ENCODE data around the gene C9orf152.
"Not testable (repeated sequence)": the region's sequence is repeated elsewhere in the genome, so short reads cannot be mapped to it uniquely, and the experiment has no call there.

C9orf152 gene

DNA sequence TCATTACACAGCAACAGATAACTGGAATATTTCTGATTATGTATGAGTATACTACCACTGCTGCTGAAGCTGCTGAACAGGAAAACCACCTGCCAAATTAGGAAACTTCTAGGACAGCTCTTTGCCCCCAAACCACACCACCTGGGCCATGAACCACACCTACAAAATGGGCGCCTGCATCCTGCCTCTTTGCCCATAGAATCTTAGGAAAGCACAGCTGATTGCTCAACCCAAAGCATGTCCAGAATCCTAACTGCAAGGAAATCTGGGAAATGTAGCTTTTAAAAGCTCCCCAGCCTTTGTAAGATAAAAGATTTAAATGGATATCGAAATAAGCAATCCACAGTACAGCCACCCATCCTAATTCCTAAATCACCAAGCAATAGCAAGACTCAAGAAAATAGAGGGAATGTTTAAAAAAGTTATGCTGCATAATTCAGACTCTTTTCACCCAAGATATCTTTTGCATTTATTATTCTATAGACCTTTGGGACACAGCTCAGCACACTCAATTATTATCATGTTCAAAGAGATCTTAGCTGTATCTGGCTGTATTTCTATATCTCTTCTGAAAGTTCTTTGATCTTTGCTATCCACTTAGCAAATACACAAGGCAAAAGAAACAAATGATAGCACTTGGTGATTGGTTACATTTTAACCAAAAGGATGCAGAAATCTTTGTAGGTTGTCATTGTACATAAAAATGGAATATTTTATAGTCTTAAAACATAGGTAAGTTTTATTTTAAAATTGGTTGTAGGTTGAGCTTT, 6.8 kb upstream of the C9orf152 start:
- DNase-seq (ENCODE audit: low read depth) = no peak

DNA sequence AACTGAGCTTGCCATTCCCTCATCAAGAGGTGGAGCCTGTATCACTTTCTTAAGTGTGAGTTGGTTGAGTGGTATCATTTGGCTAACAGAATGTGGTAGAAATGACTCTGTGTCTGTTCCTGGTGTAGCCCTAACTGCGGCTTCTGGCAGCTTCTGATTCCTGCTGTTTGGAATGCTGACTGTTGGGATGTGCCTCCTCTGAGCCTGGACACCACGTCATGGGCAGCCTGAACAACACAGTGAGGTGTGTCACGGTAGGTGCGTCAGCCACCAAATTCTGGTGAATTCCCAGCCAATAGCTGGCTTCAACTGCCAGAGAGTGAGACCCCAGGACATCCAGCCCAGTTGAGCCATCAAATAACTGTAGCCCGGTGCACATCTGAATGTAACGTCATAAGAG, 6.1 kb upstream of the C9orf152 start:
- no peak for DNase-seq (ENCODE audit: low read depth)

DNA sequence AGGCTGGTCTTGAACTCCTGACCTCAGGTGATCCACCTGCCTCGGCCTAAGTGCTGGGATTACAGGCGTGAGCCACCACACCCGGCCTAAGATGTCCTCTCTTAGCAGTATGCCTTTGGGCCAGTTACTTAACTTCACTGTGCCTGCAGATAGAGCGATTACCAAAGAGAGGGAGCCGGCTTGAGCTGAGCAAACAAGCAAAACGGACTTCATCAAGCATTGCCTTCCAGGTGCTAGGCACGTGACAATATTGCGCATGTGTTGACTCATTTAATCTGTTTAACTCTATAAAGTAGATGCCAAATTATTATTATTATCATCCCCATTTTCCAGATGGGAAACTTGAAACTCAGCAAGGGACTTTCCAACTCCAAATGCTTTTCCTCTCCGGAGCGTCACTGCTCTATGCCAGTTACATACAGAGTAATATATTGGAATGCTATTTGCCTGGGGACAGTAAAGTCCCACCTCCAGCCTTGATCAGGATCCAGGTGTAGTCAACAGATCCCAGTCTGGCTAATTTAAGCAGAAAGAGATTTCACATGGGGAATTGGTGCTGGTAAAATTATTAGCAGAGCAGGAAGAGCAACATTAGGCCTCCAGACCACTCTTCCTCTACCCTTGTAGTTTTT, 5.6 kb upstream of the C9orf152 start:
- DNase-seq (ENCODE audit: low read depth) = no peak

DNA sequence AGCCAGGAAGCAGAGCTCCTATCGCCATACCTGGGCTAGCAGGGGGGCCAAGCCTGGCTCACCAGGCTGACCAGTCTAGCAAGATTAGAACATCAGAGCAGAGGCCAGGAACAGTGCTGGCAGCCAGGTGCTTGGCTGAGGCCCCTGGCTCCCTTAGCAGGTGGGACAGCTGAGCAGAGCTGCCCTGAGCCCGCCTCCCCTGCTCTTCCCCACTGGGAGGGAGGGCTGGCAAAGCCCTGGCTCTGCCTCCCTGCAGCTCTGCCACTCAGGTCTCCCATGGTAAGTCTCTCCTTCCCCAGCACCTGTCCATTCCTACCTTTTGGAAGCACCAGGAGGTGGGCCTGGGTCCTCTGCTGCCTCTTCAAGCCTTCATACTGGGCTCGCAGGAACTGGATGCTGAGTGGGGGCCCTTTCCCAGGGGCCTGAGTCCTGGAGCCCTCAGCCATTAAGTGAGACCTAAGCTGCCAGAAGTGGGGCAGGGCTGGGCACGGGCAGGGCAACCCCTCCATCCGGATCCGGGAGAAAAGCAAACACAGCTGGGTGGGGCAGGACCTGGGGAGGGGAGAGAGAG, 803 bp downstream of the C9orf152 start:
- DNase-seq (ENCODE audit: low read depth) = no peak

DNA sequence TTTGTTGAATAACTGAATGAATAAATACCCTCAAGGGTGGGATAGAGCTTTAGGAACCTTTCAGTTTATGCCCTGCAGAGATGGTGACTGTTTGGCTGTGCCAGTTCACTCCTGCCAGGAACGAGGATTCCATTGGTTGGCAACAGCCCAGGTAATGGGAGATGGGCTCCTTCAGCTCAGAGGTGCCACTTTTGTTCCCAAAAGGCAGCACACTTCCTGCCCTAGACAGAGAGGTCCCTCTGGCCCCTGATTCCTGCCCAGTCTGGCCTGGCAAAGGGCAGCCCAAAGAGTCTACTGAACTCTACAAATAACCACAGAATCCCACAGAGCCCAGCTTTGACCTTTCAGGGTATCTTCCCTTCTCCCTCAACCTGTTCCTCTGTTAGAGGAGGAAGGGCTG, 1.6 kb downstream of the C9orf152 start:
- DNase-seq (ENCODE audit: low read depth) = no peak

DNA sequence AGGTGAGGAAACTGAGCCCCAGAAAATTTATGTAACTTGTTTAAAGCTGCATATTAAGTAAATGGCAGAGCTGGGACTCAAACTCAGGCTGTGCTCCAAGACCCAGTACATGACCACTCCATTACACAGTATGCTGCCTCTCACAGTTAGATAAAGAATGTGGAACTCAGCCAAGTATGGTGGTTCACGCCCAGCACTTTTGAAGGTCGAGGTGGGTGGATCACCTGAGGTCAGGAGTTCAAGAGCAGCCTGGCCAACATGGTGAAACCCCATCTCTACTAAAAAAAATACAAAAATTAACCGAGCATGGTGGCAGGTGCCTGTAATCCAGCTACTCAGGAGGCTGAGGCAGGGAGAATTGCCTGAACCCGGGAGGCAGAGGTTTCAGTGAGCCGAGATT, 2.3 kb downstream of the C9orf152 start:
- not testable (repeated sequence) for DNase-seq (ENCODE audit: low read depth)

DNA sequence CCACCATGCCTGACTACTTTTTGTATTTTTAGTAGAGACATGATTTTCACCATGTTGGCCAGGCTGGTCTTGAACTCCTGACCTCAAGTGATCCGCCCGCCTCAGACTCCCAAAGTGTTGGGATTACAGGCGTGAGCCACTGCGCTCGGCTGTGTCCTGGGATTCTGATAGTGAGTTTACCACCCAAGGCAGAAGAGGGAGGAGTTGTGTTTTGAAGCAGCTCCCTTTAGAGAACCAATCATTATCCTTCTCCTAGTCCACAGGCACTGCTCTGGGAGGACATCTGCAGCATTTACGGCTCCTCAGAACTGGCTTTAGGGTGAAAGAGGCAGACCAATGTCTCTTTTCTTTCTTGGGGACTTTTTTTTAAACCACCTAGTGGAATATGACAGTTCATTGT, 5.7 kb downstream of the C9orf152 start:
- no peak for DNase-seq (ENCODE audit: low read depth)

DNA sequence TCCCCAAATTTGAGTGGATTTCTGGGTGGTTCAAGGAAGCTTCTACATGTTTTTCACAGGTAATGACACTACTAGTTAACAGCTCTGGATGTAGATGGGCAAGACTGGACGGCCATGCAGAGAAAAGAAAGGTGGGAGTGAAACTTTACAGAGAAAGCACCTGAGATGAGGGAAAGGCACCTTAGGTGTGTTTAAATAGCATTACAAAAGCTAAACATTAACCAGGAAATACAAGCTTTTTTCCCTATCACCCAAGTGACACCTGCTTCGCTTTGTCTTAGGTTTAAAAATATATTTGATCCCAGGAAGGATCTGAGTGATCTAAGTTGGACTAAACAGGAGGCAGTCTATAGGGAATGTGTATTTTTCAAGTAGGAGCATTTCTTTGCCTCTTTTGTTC, 8.3 kb downstream of the C9orf152 start:
- DNase-seq (ENCODE audit: low read depth) = no peak

DNA sequence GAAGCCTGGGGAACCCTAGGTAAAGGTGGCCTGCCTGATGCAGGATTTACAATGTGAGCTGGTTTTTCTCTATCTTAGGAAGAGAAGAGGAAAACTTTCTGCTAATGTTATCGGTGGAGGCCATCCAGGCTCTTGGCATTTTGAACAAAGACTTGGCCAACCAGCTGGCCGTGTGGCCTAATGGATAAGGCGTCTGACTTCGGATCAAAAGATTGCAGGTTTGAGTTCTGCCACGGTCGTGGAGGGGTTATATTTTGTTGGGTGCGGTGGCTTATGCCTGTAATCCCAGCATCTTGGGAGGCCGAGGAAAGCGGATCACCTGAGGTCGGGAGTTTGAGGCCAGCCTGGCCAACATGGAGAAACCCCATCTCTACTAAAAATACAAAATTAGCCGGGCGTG, 9.6 kb downstream of the C9orf152 start:
- DNase-seq (ENCODE audit: low read depth) = no peak

DNA sequence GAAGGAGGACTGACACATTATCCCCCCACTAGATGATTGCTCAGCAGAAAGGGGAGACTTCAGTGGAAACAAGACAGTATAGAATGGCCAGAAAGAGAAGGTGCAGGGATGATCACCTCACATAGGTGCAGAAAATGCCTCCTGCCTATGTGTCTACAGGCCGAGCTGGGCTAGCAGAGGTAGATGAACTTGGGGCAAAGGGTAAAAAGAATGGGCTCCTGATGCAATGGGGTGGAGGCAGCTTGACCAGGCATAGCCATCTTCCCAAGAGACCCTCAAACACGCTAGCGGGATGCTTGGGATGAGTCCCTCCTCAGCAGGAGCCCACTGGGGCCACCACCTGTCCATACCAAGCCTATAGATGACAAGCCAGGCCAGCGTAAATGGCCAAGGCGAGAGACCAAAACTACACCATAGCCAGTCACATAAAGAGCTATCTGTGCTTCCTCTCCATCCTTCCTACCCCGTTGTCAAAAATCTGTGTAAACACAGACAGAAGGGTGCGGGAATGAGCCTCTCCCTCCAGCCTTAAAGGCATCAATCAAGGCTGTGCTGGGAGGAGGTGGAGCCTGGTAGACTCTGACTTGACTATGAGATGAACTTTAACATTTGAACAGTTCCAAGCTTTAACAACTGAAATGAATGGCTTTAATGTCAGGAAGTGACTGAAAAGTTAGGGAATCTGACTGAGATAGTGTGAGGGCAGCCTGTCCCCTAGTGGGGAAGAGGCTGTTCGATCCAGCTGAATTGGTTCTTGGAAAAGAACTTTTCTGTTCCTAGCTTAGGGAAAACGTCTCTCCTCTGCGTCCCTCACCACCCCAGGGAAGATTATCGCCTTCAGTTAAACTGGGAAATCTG, 10.4 kb downstream of the C9orf152 start:
- no peak for DNase-seq (ENCODE audit: low read depth)

DNA sequence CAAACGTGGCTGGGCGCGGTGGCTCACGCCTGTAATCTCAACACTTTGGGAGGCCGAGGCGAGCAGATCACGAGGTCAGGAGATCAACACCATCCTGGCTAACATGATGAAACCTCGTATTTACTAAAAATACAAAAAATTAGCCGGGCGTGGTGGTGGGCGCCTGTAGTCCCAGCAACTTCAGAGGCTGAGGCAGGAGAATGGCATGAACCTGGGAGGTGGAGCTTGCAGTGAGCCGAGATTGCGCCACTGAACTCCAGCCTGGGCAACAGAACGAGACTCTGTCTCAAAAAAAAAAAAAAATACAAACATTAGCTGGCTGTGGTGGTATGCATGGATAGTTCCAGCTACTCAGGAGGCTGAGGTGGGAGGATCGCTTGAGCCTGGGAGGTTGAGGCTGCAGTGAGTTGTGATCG, 11.9 kb downstream of the C9orf152 start:
- not testable (repeated sequence) for DNase-seq (ENCODE audit: low read depth)

DNA sequence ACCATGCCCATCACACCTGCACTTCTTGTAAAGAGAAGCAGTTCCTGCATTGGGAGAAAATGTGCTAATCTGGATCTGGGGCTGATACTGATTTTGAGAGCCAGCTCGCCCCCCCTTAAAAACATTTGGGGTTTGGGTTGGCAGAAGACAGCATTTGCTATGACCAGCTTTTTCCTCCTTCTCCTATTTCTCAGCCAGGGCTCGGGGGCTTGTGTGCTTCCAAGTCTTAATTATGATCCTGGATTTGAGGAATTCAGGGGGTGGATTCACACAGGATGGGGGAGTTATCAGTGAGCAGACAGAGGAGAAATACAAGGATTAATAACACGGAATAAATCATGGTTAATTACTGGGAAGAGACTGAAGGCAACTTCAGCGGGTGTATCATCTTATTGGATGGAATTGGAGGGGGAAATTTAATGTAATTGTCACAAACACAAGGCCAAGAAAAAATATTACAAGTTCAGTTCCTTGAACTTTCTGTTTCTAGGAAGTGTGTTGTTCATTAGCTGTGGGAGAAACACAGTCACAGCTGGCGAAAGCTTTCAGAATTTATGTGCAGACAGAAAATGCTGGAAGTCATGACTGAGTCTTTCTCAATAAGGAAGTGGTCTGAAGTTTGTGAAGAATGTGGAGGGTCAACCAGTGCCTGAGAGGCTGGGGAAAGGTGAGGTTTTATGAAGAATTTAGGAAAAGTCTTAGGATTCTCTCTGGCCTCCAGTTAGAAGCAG, 15.3 kb downstream of the C9orf152 start:
- DNase-seq (ENCODE audit: low read depth) = peak; percentile 88

DNA sequence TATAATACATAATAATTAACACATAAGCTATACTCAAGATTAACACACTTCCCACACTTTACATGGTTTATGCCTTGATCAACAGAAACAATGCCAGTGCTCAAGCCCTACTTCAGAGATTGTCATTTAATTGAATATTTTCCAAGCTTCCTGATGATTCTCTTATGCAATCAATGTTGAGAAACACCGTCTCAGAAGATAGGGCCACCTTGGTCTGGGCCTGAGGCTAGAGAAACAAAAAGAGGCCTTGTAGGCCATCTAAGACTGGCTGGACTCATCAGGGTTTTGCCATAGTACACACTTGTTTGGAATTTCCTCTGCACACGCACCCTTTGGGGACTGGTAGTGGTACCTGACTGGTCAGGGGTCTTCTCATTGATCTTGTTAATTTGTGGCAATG, 16.3 kb downstream of the C9orf152 start:
- peak; percentile 29 for DNase-seq (ENCODE audit: low read depth)

DNA sequence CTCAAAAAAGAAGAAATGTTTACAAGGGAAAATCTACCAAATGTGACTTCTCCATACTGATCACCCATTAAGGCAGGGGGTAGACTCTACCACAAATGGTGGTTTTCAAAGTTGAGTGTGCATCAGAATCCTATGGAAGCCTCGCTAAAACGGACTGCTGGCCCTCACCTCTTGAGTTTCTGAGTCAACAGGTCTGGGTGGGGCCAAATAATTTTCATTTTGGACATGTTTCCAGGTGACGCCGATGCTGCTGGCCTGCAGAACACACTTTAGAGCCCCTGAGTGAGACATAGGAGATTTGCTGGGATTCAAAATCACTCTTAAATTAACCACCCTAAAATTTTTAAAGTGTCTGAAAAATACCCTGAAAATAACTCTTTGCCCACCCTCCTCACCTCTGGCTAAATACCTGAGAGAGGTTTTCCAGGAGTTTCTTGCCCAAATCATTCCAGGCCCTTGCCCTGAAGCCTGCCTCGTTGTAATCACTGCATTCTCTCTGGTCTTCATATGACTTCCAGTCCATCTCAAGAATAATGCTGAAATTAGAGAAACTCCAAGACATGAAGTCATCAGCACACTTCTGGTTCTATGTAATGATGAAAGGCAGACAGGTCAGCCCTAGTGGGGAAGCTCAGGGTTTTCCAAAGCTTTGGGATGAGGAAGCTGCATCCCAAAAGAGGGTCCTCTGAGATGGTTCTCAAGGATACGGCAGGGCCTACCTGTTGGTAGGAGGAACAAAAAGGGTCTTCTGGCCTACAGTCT, 18.2 kb downstream of the C9orf152 start:
- DNase-seq (ENCODE audit: low read depth) = no peak

DNA sequence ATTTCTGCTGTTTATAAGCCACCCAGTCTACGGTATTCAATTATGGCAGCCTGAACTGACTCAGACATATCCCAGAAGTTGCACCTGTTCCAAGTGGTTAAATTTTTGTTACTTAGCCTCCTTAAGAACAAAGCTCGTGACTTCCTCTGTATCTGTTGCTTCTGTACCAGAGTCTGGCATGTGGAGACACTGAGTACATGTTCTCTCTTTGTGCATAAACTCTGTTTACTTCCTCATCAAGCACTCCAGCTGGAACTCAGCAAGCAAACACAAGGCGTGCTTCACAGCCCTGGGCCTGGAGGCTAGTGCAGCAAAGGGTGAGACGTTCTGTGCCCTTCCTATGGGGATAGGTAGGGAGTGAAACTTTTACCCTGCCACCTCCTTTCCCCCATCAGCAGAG, 19.0 kb downstream of the C9orf152 start:
- DNase-seq (ENCODE audit: low read depth) = peak; percentile 26

DNA sequence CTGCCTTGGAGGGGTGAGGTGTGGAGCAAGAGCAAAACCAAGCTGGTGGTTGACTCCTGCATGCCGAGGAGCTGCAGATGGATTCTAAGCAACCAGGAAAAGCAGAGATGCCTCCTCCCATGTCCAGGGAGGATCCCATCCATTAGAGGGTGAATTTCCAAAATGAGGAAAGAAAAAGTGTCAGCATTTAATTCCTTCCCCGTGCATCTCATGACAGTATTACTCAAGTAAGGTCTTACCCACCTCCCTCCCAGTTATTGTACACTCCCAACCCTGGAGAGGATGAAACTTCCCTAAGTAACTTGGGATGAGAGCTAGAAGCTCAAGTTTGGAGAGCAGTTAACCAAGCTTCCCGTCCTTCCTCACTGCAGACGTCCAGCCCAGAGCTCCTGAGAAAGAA, 19.9 kb downstream of the C9orf152 start:
- DNase-seq (ENCODE audit: low read depth) = no peak

DNA sequence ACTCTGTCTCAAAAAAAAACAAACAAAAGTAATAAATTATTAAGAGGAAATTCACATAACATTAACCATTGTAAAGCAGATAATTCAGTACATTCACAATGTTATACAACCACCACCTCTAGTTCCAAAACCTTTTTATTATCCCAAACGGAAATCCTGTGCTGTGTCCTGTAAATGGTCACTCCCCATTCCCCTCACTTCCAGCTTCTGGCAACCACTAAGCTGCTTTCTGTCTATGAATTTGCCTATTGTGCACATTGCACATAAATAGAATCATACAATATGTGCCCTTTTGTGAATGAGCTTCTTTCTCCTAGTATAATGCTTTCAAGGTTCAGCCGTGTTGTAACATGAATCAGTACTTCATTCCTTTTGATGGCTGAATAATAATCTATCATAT, 20.8 kb downstream of the C9orf152 start:
- DNase-seq (ENCODE audit: low read depth) = no peak

DNA sequence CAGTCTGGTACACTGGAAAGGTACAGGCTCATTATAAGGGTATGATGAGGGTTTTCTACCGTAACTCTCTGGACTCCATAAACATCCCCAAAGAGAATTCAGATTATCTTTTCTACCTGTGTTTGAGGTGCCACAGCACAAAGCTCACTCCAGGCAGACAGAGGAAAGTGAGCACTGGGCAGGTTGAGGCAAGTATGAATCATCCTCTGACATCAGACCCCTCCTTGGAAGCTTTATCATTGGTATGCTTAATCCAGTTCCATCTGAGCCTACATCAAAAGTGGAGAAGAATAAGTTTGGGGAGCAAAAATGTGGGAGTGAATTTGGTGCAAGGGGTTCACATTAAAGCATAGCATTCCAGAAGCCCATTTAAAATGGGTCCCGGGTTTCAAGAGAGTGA, 21.7 kb downstream of the C9orf152 start:
- DNase-seq (ENCODE audit: low read depth) = peak; percentile 33

DNA sequence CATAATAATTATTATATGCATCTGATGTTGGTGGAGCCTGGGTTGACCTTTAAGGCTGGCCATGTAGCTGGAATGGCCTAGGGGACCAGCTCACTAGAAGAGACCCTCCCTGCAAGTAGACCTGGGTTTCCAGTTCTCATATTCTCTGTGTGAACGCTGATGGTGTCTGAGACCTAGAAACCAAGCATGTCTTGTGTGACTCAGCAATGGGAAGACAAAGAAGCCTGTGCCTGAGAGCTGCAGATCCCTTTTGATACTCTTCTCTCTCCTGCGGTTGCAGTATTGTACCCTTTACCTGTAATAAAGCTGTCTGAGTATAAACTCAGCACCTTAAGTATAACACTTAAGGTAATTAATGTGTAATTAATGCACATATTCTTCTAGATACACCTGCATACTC, 22.2 kb downstream of the C9orf152 start:
- no peak for DNase-seq (ENCODE audit: low read depth)

DNA sequence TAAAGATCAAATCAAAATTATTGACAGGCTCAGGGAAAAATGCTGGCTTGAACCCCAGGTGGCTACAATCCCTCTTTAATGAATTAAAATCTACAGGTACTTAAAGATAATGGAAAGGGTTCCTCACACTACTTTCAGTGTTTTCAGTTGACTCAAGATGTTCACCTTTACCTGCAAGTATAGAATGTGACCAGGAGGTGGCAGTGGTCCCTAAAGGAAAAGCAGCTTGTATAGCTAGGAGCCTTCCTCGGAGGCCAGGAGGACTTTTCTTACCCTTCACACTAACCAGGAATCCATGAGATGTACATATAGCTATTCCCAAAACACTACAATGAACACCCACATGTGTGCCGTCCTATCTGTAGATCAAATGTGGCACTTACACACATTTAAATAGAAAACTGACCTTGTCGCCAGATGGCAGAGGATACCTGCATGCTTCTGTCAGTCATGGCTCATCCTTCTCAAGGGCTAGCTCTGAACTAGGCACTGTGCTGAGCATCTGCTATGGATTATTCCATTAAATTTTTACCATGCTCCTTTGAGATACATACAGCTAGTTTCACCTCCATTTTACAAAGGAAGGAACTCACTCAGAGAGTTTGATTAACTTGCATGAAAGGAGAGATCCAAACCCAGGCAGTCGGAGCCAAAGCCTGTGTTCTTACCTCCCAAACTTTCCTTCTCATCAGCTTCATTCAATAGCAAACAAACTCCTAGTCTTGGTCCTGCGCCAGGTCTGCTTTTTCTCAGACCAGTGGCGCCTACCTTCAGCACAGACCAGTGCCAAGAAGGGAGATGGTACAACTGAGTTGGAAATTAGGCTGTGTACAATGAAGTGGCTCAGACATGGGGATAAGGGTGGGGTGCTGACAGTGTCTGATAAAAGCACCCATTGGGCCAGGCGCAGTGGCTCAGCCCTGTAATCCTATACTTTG, 24.5 kb downstream of the C9orf152 start:
- peak; percentile 71 for DNase-seq (ENCODE audit: low read depth)
